H9 (cell line): ENCODE data around the gene RPL35. TPM values are rescaled to one million over a fixed set of nuclear protein-coding genes. Genes with fewer than 3 reads are reported as not detected.
A peak's percentile ranks its signal among the peaks of the same experiment; 100 is the strongest.

Experiments
- DNase-seq: peaks from one replicate; pipeline ENCODE4 v3.0.0-alpha.2; 2017
- H2AFZ ChIP-seq: one replicate; pipeline ENCODE4 v1.6.1; 2013; ENCODE audit warnings: mild to moderate bottlenecking, low read length, control low read depth, moderate library complexity
- H2AK5ac ChIP-seq: 2 replicates; pipeline ENCODE4 v1.6.1; 2013; ENCODE audit warnings: low read length, control low read depth, mixed read lengths; ENCODE audit not compliant: insufficient read length
- H2BK120ac ChIP-seq: one replicate; pipeline ENCODE4 v1.6.1; 2013; ENCODE audit warnings: low read depth, mild to moderate bottlenecking, low read length, control low read depth, inconsistent platforms; ENCODE audit not compliant: poor library complexity, severe bottlenecking
- H2BK12ac ChIP-seq: 2 replicates; pipeline ENCODE4 v1.6.1; 2013; ENCODE audit warnings: low read length, control low read depth, mixed read lengths, low read depth; ENCODE audit not compliant: insufficient read length
- H2BK15ac ChIP-seq: 2 replicates; pipeline ENCODE4 v1.6.1; 2013; ENCODE audit warnings: low read depth, low read length, control low read depth
- H2BK20ac ChIP-seq: one replicate; pipeline ENCODE4 v1.6.1; 2013; ENCODE audit warnings: low read depth, mild to moderate bottlenecking, low read length, control low read depth, inconsistent platforms; ENCODE audit not compliant: poor library complexity, severe bottlenecking
- H2BK5ac ChIP-seq: 2 replicates; pipeline ENCODE4 v1.6.1; 2013; ENCODE audit warnings: low read length, control low read depth, mixed read lengths; ENCODE audit not compliant: insufficient read length
- H3K14ac ChIP-seq: 2 replicates; pipeline ENCODE4 v1.6.1; 2013; ENCODE audit warnings: low read length, control low read depth; ENCODE audit not compliant: insufficient read depth
- H3K18ac ChIP-seq: 2 replicates; pipeline ENCODE4 v1.6.1; 2013; ENCODE audit warnings: low read depth, mild to moderate bottlenecking, mixed read lengths, low read length, control low read depth; ENCODE audit not compliant: insufficient read length
- H3K23ac ChIP-seq: 2 replicates; pipeline ENCODE4 v1.6.1; 2013; ENCODE audit warnings: low read length, control low read depth, mixed read lengths, low read depth; ENCODE audit not compliant: insufficient read length
- H3K23me2 ChIP-seq: 2 replicates; pipeline ENCODE4 v1.6.1; 2013; ENCODE audit warnings: low read depth, mild to moderate bottlenecking, mixed read lengths, low read length, control low read depth; ENCODE audit not compliant: insufficient read length, poor library complexity, severe bottlenecking
- H3K27ac ChIP-seq: 2 replicates; pipeline ENCODE4 v1.5.1; 2013; ENCODE audit warnings: low read length, control low read depth, mixed read lengths, low read depth; ENCODE audit not compliant: insufficient read length
- H3K27me3 ChIP-seq: 2 replicates; pipeline ENCODE4 v1.6.1; 2013; ENCODE audit warnings: low read length, control low read depth, inconsistent platforms; ENCODE audit not compliant: insufficient read depth
- H3K4ac ChIP-seq: 2 replicates; pipeline ENCODE4 v1.6.1; 2013; ENCODE audit warnings: low read depth, mild to moderate bottlenecking, control low read depth, inconsistent platforms, low read length, moderate library complexity
- H3K4me1 ChIP-seq: 2 replicates; pipeline ENCODE4 v1.6.1; 2013; ENCODE audit warnings: low read length, control low read depth, inconsistent platforms; ENCODE audit not compliant: insufficient read depth
- H3K4me2 ChIP-seq: 2 replicates; pipeline ENCODE4 v1.6.1; 2013; ENCODE audit warnings: low read length, control low read depth, mixed read lengths; ENCODE audit not compliant: insufficient read length, insufficient read depth
- H3K56ac ChIP-seq: 2 replicates; pipeline ENCODE4 v1.6.1; 2013; ENCODE audit warnings: low read depth, mild to moderate bottlenecking, mixed read lengths, low read length, control low read depth; ENCODE audit not compliant: insufficient read length
- H3K79me1 ChIP-seq: 2 replicates; pipeline ENCODE4 v1.6.1; 2013; ENCODE audit warnings: low read depth, mild to moderate bottlenecking, moderate library complexity, low read length, control low read depth, inconsistent platforms; ENCODE audit not compliant: insufficient read depth, poor library complexity, severe bottlenecking
- H3K79me2 ChIP-seq: 2 replicates; pipeline ENCODE4 v1.6.1; 2013; ENCODE audit warnings: low read length, control low read depth, inconsistent platforms; ENCODE audit not compliant: insufficient read depth
- H3K9ac ChIP-seq: 2 replicates; pipeline ENCODE4 v1.6.1; 2013; ENCODE audit warnings: low read length, control low read depth, mixed read lengths; ENCODE audit not compliant: insufficient read length; ENCODE audit errors: extremely low read depth
- H3K9me3 ChIP-seq: one replicate; pipeline ENCODE4 v1.6.1; 2013; ENCODE audit warnings: low read depth, low read length, inconsistent platforms; ENCODE audit not compliant: control insufficient read depth
- H3T11ph ChIP-seq: one replicate; pipeline ENCODE4 v1.6.1; 2013; ENCODE audit warnings: mild to moderate bottlenecking, low read length, control low read depth, inconsistent platforms
- H4K20me1 ChIP-seq: one replicate; pipeline ENCODE4 v1.6.1; 2013; ENCODE audit not compliant: control insufficient read depth, insufficient read length, insufficient read depth
- H4K5ac ChIP-seq: 2 replicates; pipeline ENCODE4 v1.6.1; 2013; ENCODE audit warnings: low read depth, mild to moderate bottlenecking, mixed read lengths, low read length, control low read depth; ENCODE audit not compliant: insufficient read length
- H4K8ac ChIP-seq: replicated peaks from 2 replicates; pipeline ENCODE4 v1.6.1; 2013; ENCODE audit warnings: low read length, control low read depth, mixed read lengths, low read depth; ENCODE audit not compliant: insufficient read length
- H4K91ac ChIP-seq: 2 replicates; pipeline ENCODE4 v1.6.1; 2013; ENCODE audit warnings: low read depth, mild to moderate bottlenecking, moderate library complexity, mixed read lengths, low read length, control low read depth; ENCODE audit not compliant: insufficient read length
- H3K27ac Mint-ChIP-seq, 3 experiments: 2 replicates in 2 of 3; 3 replicates in 1 of 3; pipeline ENCODE4 v1.8.0; 2020 to 2021; ENCODE audit warnings: mixed read lengths in 3 of 3, mild to moderate bottlenecking in 1 of 3, moderate library complexity in 1 of 3
- H3K27me3 Mint-ChIP-seq: 2 replicates; pipeline ENCODE4 v1.8.0; 2021; ENCODE audit warnings: low read depth, mild to moderate bottlenecking, moderate library complexity, mixed read lengths
- H3K36me3 Mint-ChIP-seq, 3 experiments: 2 replicates in 2 of 3; 3 replicates in 1 of 3; pipeline ENCODE4 v1.8.0; 2020 to 2021; ENCODE audit warnings: low read depth in 3 of 3, mixed read lengths in 3 of 3; ENCODE audit not compliant: insufficient read depth in 1 of 3
- H3K4me1 Mint-ChIP-seq, 2 experiments: 2 replicates each; pipeline ENCODE4 v1.8.0; 2020; ENCODE audit warnings: mixed read lengths in 2 of 2
- H3K4me3 Mint-ChIP-seq, 2 experiments: 2 replicates in 1 of 2; 3 replicates in 1 of 2; pipeline ENCODE4 v1.8.0; 2020 to 2021; ENCODE audit warnings: mild to moderate bottlenecking in 2 of 2, mixed read lengths in 2 of 2, moderate library complexity in 1 of 2
- H3K9me3 Mint-ChIP-seq, 2 experiments: 2 replicates in 1 of 2; 3 replicates in 1 of 2; pipeline ENCODE4 v1.8.0; 2020; ENCODE audit warnings: mild to moderate bottlenecking in 2 of 2, mixed read lengths in 2 of 2, moderate library complexity in 1 of 2
- CTCF ChIP-seq: fragments of 200-600 bp; sonication (generic); conservative IDR thresholded peaks from 3 replicates; pipeline ENCODE4 v1.8.0; 2021; ENCODE audit warnings: antibody characterized with exemption, mild to moderate bottlenecking
- WGBS: extraction: QIAGEN DNeasy Blood & Tissue Kit; methylation state at CpG from one replicate; pipeline ENCODE4 v1.1.7; 2013; ENCODE audit warnings: missing lambda C conversion rate, low lambda C conversion rate, mixed read lengths; ENCODE audit not compliant: insufficient read length; ENCODE audit errors: extremely low coverage; 5-methylcytosine and 5-hydroxymethylcytosine counted together
- total RNA-seq: library from RNA; stranded (reverse); gene quantifications from 2 replicates; pipeline ENCODE4 v1.2.1, GENCODE V29; 2021

RPL35 gene
- total RNA-seq, 1 experiment from 2014 or later: 1,840 TPM

GRCh38 chr9:124869466-124869985, 7.8 kb upstream of the RPL35 start:
- Mint-ChIP-seq H3K4me1 (peaks cover 36 to 44% of the 10 kb centered on the region in 2 experiments), H3K4me3 (peak overlapping the region; percentile 87 to 95), H3K27ac (peak overlapping the region in 2 of 3 experiments; percentile 77 to 85; a peak in 5 of 7 replicates), H3K36me3 (peaks cover 16 to 35% (median 25%) of the 10 kb centered on the region in 3 experiments), H3K9me3 (no peaks in the 10 kb centered on the region; a peak in 1 of 5 replicates), H3K27me3 (no peaks in the 10 kb centered on the region)
- no CpG with 5 or more reads among the region's 41 CpGs for WGBS
- H2AK5ac ChIP-seq: no peak overlapping the region
- no peak for TF ChIP-seq CTCF
- no peaks in the 10 kb centered on the region for H4K20me1 ChIP-seq
- no peak overlapping the region for H3K18ac ChIP-seq
- no peak overlapping the region for H3K56ac ChIP-seq
- H3K79me1 ChIP-seq: peaks cover 9% of the 10 kb centered on the region
- no peaks in the 10 kb centered on the region for H3K27me3 ChIP-seq
- no peak overlapping the region for H4K91ac ChIP-seq
- no peak overlapping the region for H3K4ac ChIP-seq
- peaks cover 27% of the 10 kb centered on the region; the same call in 1 of the 2 replicates for H3K79me2 ChIP-seq
- no peak overlapping the region for H4K8ac ChIP-seq
- H3K23me2 ChIP-seq: peaks cover 8% of the 10 kb centered on the region
- no peak for DNase-seq
- no peak overlapping the region for H2BK5ac ChIP-seq
- H3K23ac ChIP-seq: no peak overlapping the region
- no peak overlapping the region for H2BK120ac ChIP-seq
- H3K4me2 ChIP-seq: peak overlapping the region; percentile 93
- H3K9ac ChIP-seq: peak overlapping the region; percentile 88
- no peak overlapping the region for H2BK20ac ChIP-seq
- peak overlapping the region; percentile 87 for H3K14ac ChIP-seq
- no peak overlapping the region for H2AFZ ChIP-seq
- no peak overlapping the region for H2BK15ac ChIP-seq
- no peaks in the 10 kb centered on the region for H3K9me3 ChIP-seq
- no peak overlapping the region for H3T11ph ChIP-seq
- H2BK12ac ChIP-seq: no peak overlapping the region
- peaks cover 6% of the 10 kb centered on the region for H3K4me1 ChIP-seq
- H3K27ac ChIP-seq: no peak overlapping the region
- no peak overlapping the region for H4K5ac ChIP-seq
